Stimulated activated CD4-positive, alpha-beta T cell treated with anti-CD3 and anti-CD28 coated beads, Interleukin-2, amount 100 ng/mL, for 48 hours (primary cell): ENCODE data around the gene MEN1.
"Not testable (repeated sequence)": the region's sequence is repeated elsewhere in the genome, so short reads cannot be mapped to it uniquely, and the experiment has no call there.

Source experiments
- DNase-seq, 2 donors: peaks; one replicate each; pipeline ENCODE4 v3.0.0-alpha.2; 2020

MEN1 gene

GRCh38 chr11:64810271-64810890 is at the start of gene MEN1:
MEN1 (minus strand) TSS chr11:64810551; CDS start chr11:64810109, 442 bp downstream.
- DNase-seq = peak; percentile 74 to 77

GRCh38 chr11:64859542-64860414 is 49.4 kb upstream of the MEN1 start:
- DNase-seq = peak in 1 of 2 donors; percentile 53

- no peak for DNase-seq
Observed at GRCh38 chr11:64858467-64859263, 48.3 kb upstream of the MEN1 start.

- DNase-seq = no peak
Observed at GRCh38 chr11:64857485-64857884, 47.1 kb upstream of the MEN1 start.

GRCh38 chr11:64856382-64857227 is 46.3 kb upstream of the MEN1 start:
- DNase-seq = peak in 1 of 2 donors; percentile 64

- no peak for DNase-seq
Observed at GRCh38 chr11:64855596-64856304, 45.4 kb upstream of the MEN1 start.

GRCh38 chr11:64854534-64855502 is 44.5 kb upstream of the MEN1 start:
- DNase-seq = no peak

GRCh38 chr11:64854157-64854533 is 43.8 kb upstream of the MEN1 start:
- DNase-seq = no peak

GRCh38 chr11:64853709-64854108 is 43.4 kb upstream of the MEN1 start:
- DNase-seq = no peak

GRCh38 chr11:64852804-64853509 is 42.6 kb upstream of the MEN1 start:
- DNase-seq = no peak

GRCh38 chr11:64851831-64852351 is 41.5 kb upstream of the MEN1 start:
- DNase-seq = no peak

GRCh38 chr11:64850979-64851567 is 40.7 kb upstream of the MEN1 start:
- no peak for DNase-seq

- DNase-seq = no peak
Observed at GRCh38 chr11:64849598-64850356, 39.4 kb upstream of the MEN1 start.

GRCh38 chr11:64848826-64849597 is 38.7 kb upstream of the MEN1 start:
- DNase-seq = no peak

- DNase-seq = no peak
Observed at GRCh38 chr11:64848214-64848825, 38.0 kb upstream of the MEN1 start.

GRCh38 chr11:64846998-64847666 is 36.8 kb upstream of the MEN1 start:
- DNase-seq = peak; percentile 96 to 98

- not testable (repeated sequence) for DNase-seq
Observed at GRCh38 chr11:64845776-64846129, 35.4 kb upstream of the MEN1 start.
